A549 (cell line): ENCODE results near the gene EIF1AD. TPM values are rescaled to one million over a fixed set of nuclear protein-coding genes. Genes with fewer than 3 reads are reported as not detected.

Experiments
- ATAC-seq, 2 experiments: fragments of 200-7000 bp in 1 of 2; fragments of >200 bp in 1 of 2; cut with Nextera tagmentation in 1 of 2; cut with Tn5 transposase in 1 of 2; 3 replicates each; pipeline versions ENCODE4 v1.8.0 to v1.9.1; 2018 to 2020; ENCODE audit warnings: mild to moderate bottlenecking in 1 of 2, moderate library complexity in 1 of 2
- CTCF ChIA-PET: fragments of 300-600 bp; sonication (Branson Sonifier 250); formaldehyde crosslinking; extraction: SDS; loops from one replicate; lab custom pipeline; 2021; ENCODE audit warnings: antibody characterized with exemption, inconsistent platforms; lab: Yijun Ruan, JAX
- POLR2A ChIA-PET: fragments of 350-600 bp; formaldehyde crosslinking; extraction: SDS; loops from one replicate; lab custom pipeline; 2021; ENCODE audit warnings: antibody characterized with exemption, inconsistent platforms; lab: Yijun Ruan, JAX
- DNase-seq, 2 experiments: peaks; one replicate each; pipeline versions ENCODE4 v3.0.0 to v3.0.0-alpha.2; 2011 to 2016; ENCODE audit warnings: low read depth in 1 of 2, low spot score in 1 of 2
- FAIRE-seq: peaks from 2 replicates; lab custom pipeline; 2011; peaks lifted over from hg19 to GRCh38; lab: Jason Lieb, UNC
- H3K27ac ChIP-seq, 2 experiments: fragments of >200 bp; sonication (Bioruptor Twin); formaldehyde crosslinking; 3 replicates each; pipeline ENCODE4 v1.5.1; 2016 to 2017
- H3K4me1 ChIP-seq: fragments of >200 bp; sonication (Bioruptor Twin); formaldehyde crosslinking; 3 replicates; pipeline ENCODE4 v1.6.1; 2016
- H3K4me2 ChIP-seq: fragments of >200 bp; sonication (Bioruptor Twin); formaldehyde crosslinking; 3 replicates; pipeline ENCODE4 v1.6.1; 2016
- H3K4me3 ChIP-seq: fragments of >200 bp; sonication (Bioruptor Twin); formaldehyde crosslinking; 3 replicates; pipeline ENCODE4 v1.5.1; 2016
- H3K9me3 ChIP-seq: fragments of >200 bp; sonication (Bioruptor Twin); formaldehyde crosslinking; 3 replicates; pipeline ENCODE4 v1.6.1; 2016
- BHLHE40 ChIP-seq: IDR thresholded peaks from 2 replicates; pipeline ENCODE4 v1.6.1; 2012; ENCODE audit warnings: low read depth, low read length, inconsistent platforms
- CHD4 ChIP-seq: fragments of 200-600 bp; sonication (generic); IDR thresholded peaks from 2 replicates; pipeline ENCODE4 v1.6.1; 2016; ENCODE audit warnings: antibody characterized with exemption, mild to moderate bottlenecking, borderline replicate concordance
- EHMT2 ChIP-seq: fragments of 200-600 bp; sonication (generic); IDR thresholded peaks from 2 replicates; pipeline ENCODE4 v1.6.1; 2016; ENCODE audit warnings: antibody characterized with exemption, low read depth, mild to moderate bottlenecking, moderate library complexity
- FOSB ChIP-seq: fragments of 250-450 bp; sonication (Bioruptor Pico); IDR thresholded peaks from 2 replicates; pipeline ENCODE4 v1.5.0; 2020; ENCODE audit warnings: mild to moderate bottlenecking, moderate library complexity
- FOSL2 ChIP-seq, 2 experiments: fragments of 450-650 bp in 1 of 2; fragments of >200 bp in 1 of 2; sonication (Bioruptor Twin) in 1 of 2; formaldehyde crosslinking; IDR thresholded peaks; 2 replicates each; pipeline versions ENCODE4 v1.5.0 to v1.6.1; 2016 to 2020; ENCODE audit warnings: mild to moderate bottlenecking in 1 of 2, moderate library complexity in 1 of 2
- GATA3 ChIP-seq: IDR thresholded peaks from 2 replicates; pipeline ENCODE4 v1.6.1; 2012; ENCODE audit warnings: borderline replicate concordance
- HEYL ChIP-seq: fragments of 250-450 bp; sonication (Bioruptor Pico); IDR thresholded peaks from 2 replicates; pipeline ENCODE4 v1.8.0; 2021; ENCODE audit warnings: mild to moderate bottlenecking, moderate library complexity
- HOXA7 ChIP-seq: fragments of 250-450 bp; sonication (Bioruptor Pico); IDR thresholded peaks from 2 replicates; pipeline ENCODE4 v1.5.0; 2020; ENCODE audit warnings: mild to moderate bottlenecking, moderate library complexity
- HOXB13 ChIP-seq: fragments of 250-450 bp; sonication (Bioruptor Pico); IDR thresholded peaks from 2 replicates; pipeline ENCODE4 v1.5.0; 2020; ENCODE audit warnings: low read depth, mild to moderate bottlenecking, moderate library complexity
- HOXB5 ChIP-seq: fragments of 250-450 bp; sonication (Bioruptor Pico); IDR thresholded peaks from 2 replicates; pipeline ENCODE4 v1.5.0; 2020; ENCODE audit warnings: mild to moderate bottlenecking, moderate library complexity
- JUNB ChIP-seq: fragments of >200 bp; sonication (Bioruptor Twin); formaldehyde crosslinking; IDR thresholded peaks from 2 replicates; pipeline ENCODE4 v1.6.1; 2016
- KDM1A ChIP-seq: fragments of 200-600 bp; sonication (generic); IDR thresholded peaks from 2 replicates; pipeline ENCODE4 v1.6.1; 2016; ENCODE audit warnings: low read depth, mild to moderate bottlenecking
- MAZ ChIP-seq: fragments of 150-350 bp; IDR thresholded peaks from 2 replicates; pipeline ENCODE4 v1.6.1; 2014; ENCODE audit warnings: antibody characterized with exemption, low read depth, low read length, borderline replicate concordance
- NPAS2 ChIP-seq: fragments of 250-450 bp; sonication (Bioruptor Pico); IDR thresholded peaks from 2 replicates; pipeline ENCODE4 v1.8.0; 2022; ENCODE audit warnings: mild to moderate bottlenecking, moderate library complexity, borderline replicate concordance
- PHF8 ChIP-seq: fragments of 200-600 bp; sonication (generic); IDR thresholded peaks from 2 replicates; pipeline ENCODE4 v1.6.1; 2016; ENCODE audit warnings: low read depth, mild to moderate bottlenecking, antibody characterized with exemption, moderate library complexity, borderline replicate concordance
- POLR2AphosphoS2 ChIP-seq: conservative IDR thresholded peaks from 2 replicates; pipeline ENCODE4 v1.6.1; 2012; ENCODE audit warnings: low read length, improper control_type of control experiment, inconsistent platforms
- RAD21 ChIP-seq, 2 experiments: fragments of >200 bp in 1 of 2; sonication (Bioruptor Twin) in 1 of 2; formaldehyde crosslinking in 1 of 2; IDR thresholded peaks in 1 of 2; conservative IDR thresholded peaks in 1 of 2; 2 replicates in 1 of 2; 3 replicates in 1 of 2; pipeline ENCODE4 v1.6.1; 2012 to 2018; ENCODE audit warnings: inconsistent platforms in 1 of 2
- RCOR1 ChIP-seq: fragments of 150-350 bp; IDR thresholded peaks from 2 replicates; pipeline ENCODE4 v1.6.1; 2014; ENCODE audit warnings: antibody characterized with exemption, low read length, low read depth
- RFX5 ChIP-seq: fragments of 450-650 bp; IDR thresholded peaks from 2 replicates; pipeline ENCODE4 v1.7.1; 2014; ENCODE audit warnings: antibody characterized with exemption, mild to moderate bottlenecking, moderate library complexity
- SREBF2 ChIP-seq: fragments of 450-650 bp; IDR thresholded peaks from 2 replicates; pipeline ENCODE4 v1.6.1; 2014; ENCODE audit warnings: mild to moderate bottlenecking, moderate library complexity
- ZFP36 ChIP-seq: fragments of 450-650 bp; IDR thresholded peaks from 2 replicates; pipeline ENCODE4 v1.6.1; 2014; ENCODE audit warnings: borderline replicate concordance; ENCODE audit not compliant: partially characterized antibody
- WGBS: methylation state at CpG from one replicate; pipeline ENCODE4 v1.1.6; 2017; ENCODE audit errors: missing lambda C conversion rate; 5-methylcytosine and 5-hydroxymethylcytosine counted together
- polyA plus RNA-seq, 4 experiments: library from polyadenylated mRNA; depleted of rRNA in 3 of 4; stranded (reverse); fragments of >200 nt; fragmentation: RNase III in 1 of 4; extraction: RNeasy Plus Mini Kit Qiagen cat#74134 plus additional on column Dnase treatment in 1 of 4; gene quantifications; 2 replicates in 3 of 4; 3 replicates in 1 of 4; pipeline ENCODE4 v1.2.3, GENCODE V29; 2011 to 2017
- TF ChIP-seq, protein P1 (sequence below): fragments of >200 bp; sonication (Bioruptor Twin); formaldehyde crosslinking; IDR thresholded peaks from 3 replicates; pipeline ENCODE4 v1.6.1; 2016
- TF ChIP-seq, protein P2 (sequence below): fragments of 250-450 bp; sonication (Bioruptor Pico); IDR thresholded peaks from 2 replicates; pipeline ENCODE4 v1.5.0; 2020; ENCODE audit warnings: low read depth, mild to moderate bottlenecking, moderate library complexity

Gene EIF1AD
- polyA plus RNA-seq, 2 of the 4 experiments (the other 2 are of a cell fraction) = 38.6 to 41.0 TPM

DNA sequence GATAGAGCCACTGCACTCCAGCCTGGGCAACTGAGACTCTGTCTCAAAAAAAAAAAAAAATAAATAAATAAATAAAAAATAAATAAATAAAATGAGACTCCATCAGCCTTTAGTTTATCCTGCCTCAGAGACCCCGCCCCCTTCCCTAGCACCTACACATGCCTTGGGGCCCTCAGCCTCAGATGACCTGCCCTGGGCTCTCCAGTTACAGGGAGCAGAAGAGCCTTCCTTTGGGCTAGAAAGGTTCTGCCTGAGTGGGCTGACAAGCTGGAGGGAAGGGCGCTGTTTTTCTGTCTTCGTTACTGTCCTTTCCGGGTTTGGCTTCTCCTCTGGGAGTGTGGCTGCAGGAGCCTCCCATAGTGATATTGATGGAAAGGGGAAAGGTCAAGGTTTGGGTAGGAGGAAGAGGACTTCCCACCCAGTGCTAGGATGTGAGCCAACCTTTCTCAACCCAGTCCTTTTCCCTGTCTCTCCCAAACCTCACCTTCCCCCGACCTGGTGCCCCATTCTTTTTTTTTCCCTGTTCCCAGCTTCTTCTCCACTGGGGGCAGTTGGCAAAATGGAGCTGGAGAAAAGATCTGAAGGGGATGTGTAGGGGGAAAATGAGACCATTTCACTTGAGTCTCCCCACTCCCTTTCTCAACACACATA is 48.7 kb upstream of the EIF1AD start (continued):
- TF ChIP-seq RAD21 (conservative IDR thresholded peaks at IDR 0.05 in 1 of 2, IDR thresholded peaks at IDR 0.05 in 1 of 2) = no peak
- TF ChIP-seq, all 56 proteins: peak for 0

DNA sequence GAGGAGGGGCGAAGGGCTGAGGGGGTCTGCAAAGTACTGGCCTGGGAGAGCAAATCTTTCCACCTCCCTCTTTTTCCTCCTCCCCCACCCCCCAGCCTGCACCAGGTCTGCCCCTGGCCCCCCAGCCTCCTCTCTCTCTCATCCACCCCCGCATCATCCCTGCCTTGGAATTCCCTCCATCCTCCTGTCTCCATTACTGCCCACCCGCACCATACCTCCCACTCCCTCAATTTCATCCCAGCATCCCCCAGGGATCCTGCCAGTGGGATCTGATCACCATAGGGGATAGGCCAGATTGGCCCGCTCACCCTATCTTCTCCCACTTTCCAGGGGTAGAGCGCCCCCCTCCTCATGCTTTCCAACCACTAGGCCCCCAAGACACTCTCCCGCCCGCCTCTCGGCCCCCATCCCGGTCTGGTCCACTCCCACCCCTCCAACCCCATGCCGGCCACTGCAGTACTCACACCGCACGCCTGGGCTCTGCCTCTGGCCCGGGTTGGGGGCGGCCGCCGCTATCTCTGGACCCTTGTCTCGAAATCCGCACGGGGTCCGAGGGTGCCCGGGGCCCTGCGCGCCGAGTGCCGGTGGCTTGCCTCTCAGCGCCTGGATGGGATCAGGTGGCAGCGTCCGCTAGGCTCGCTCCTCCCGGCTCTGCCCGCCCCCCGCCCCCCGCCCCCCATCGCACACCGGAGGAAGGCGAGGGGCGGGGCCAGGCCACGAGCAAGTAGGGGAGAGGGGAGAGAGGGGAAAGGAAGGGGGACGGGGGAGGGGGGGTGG is 46.8 kb upstream of the EIF1AD start, which contains the start of gene GAL3ST3:
TSS of gene GAL3ST3 (minus strand) at position 615 of the 777 bp plus-strand sequence. CDS start 3,746 bp downstream, outside the sequence.
- Histone ChIP-seq H3K27ac (no peak within 1 kb of the TSS), H3K9me3 (no peaks in the 10 kb centered on the region), H3K4me2 (no peak within 1 kb of the TSS), H3K4me3 (no peak within 1 kb of the TSS), H3K4me1 (peaks cover 26% of the 10 kb centered on the region)
- CTCF ChIA-PET = interaction anchor here (1.3 to 15.8 kb wide), 7 partner anchors 14 to 27 kb away, joined by 3 to 233 read pairs (median 48); partner anchors contain the start of genes CATSPER1 and PACS1
- POLR2A ChIA-PET = interaction anchor here (0.6 kb wide), 1 partner anchor 29 kb away, joined by 5 read pairs; no protein-coding TSS in a partner anchor
- no peak for FAIRE-seq
- 89% methylated on average over 17 of the region's 39 CpGs for WGBS
- no peak for TF ChIP-seq NPAS2
- TF ChIP-seq RCOR1 = no peak
- TF ChIP-seq CHD4 = no peak
- no peak for TF ChIP-seq SREBF2
- TF ChIP-seq EHMT2 = no peak
- no peak for TF ChIP-seq GATA3
- no peak for TF ChIP-seq HOXB13 (CRISPR knock-in tag)
- no peak for TF ChIP-seq RFX5
- no peak for TF ChIP-seq BHLHE40
- TF ChIP-seq KDM1A = no peak
- no peak for TF ChIP-seq HOXA7 (CRISPR knock-in tag)
- TF ChIP-seq JUNB = no peak
- no peak for TF ChIP-seq POLR2AphosphoS2
- TF ChIP-seq, protein P1, sequence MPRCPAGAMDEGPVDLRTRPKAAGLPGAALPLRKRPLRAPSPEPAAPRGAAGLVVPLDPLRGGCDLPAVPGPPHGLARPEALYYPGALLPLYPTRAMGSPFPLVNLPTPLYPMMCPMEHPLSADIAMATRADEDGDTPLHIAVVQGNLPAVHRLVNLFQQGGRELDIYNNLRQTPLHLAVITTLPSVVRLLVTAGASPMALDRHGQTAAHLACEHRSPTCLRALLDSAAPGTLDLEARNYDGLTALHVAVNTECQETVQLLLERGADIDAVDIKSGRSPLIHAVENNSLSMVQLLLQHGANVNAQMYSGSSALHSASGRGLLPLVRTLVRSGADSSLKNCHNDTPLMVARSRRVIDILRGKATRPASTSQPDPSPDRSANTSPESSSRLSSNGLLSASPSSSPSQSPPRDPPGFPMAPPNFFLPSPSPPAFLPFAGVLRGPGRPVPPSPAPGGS = no peak
- TF ChIP-seq MAZ = no peak
- no peak for TF ChIP-seq PHF8
- TF ChIP-seq, protein P2, sequence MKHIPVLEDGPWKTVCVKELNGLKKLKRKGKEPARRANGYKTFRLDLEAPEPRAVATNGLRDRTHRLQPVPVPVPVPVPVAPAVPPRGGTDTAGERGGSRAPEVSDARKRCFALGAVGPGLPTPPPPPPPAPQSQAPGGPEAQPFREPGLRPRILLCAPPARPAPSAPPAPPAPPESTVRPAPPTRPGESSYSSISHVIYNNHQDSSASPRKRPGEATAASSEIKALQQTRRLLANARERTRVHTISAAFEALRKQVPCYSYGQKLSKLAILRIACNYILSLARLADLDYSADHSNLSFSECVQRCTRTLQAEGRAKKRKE (CRISPR knock-in tag) = no peak
- TF ChIP-seq HOXB5 (CRISPR knock-in tag) = no peak
- ATAC-seq = no peak
- no peak for DNase-seq

DNA sequence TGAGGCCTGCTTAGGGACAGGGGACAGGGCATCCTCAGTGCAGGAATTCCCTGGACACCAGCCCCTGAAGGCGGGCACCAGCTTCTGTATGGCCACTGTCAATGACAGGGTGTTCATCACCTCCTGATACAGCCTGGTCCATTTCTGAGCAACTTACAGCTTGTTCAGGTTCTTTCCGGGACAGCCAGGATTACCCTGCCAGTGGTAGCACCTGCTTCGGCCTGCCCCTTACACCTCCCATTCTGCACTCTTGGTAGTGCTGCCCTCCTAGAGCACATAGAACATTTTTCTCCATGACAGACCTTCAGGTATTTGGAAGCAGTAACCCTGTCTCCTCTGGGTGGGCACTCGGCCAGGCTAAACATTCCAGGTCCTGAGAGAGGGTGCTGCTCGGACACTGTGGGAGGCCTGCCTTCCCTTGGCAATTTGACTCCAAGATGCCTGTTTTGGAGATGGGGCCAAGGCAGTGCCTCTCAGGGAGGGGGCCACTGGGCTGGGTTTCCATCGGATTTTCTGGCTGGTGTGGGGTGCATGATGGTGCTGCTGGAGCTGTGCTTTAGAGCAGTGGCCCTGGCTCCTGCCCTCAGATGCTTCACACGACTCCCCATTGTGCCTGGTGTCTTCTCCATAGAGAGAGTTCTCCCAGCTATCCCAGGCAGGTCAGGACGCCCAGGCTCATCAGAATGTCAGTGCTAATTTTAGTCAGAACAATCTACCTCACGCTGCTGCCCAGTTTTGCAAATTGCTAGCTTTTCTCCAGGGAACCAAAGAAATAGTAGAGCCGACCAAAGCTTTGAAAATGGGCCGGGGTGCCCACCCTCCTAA is 45.8 kb upstream of the EIF1AD start:
- no peak for DNase-seq
- no peak for FAIRE-seq
- TF ChIP-seq ZFP36 = no peak
- TF ChIP-seq FOSB (CRISPR knock-in tag) = no peak
- TF ChIP-seq MAZ = no peak
- TF ChIP-seq FOSL2 (IDR thresholded peaks at IDR 0.05) = no peak
- no peak for TF ChIP-seq FOSL2 (CRISPR knock-in tag; IDR thresholded peaks at IDR 0.05)
- no peak for TF ChIP-seq HEYL (CRISPR knock-in tag)
- no peaks in the 10 kb centered on the region for H3K9me3 ChIP-seq
- 65% methylated on average over 11 of the region's 11 CpGs for WGBS
- no peak for ATAC-seq
- ChIA-PET CTCF (interaction anchor here (1.1 to 15.8 kb wide), 6 partner anchors 12 to 32 kb away, joined by 3 to 188 read pairs (median 29); partner anchors contain the start of gene CATSPER1), POLR2A (interaction anchor here (0.6 kb wide), 1 partner anchor 30 kb away, joined by 5 read pairs; no protein-coding TSS in a partner anchor)
- H3K27ac ChIP-seq = no peak overlapping the region
- H3K4me3 ChIP-seq = no peak overlapping the region
- H3K4me2 ChIP-seq = no peak overlapping the region
- H3K4me1 ChIP-seq = peaks cover 19% of the 10 kb centered on the region
